ENCODE results near the gene TBL1Y. TPM values are rescaled to one million over a fixed set of nuclear protein-coding genes. Genes with fewer than 3 reads are reported as not detected.

TBL1Y gene
- polyA plus RNA-seq, 1 donor from 2014 or later: not detected

DNA sequence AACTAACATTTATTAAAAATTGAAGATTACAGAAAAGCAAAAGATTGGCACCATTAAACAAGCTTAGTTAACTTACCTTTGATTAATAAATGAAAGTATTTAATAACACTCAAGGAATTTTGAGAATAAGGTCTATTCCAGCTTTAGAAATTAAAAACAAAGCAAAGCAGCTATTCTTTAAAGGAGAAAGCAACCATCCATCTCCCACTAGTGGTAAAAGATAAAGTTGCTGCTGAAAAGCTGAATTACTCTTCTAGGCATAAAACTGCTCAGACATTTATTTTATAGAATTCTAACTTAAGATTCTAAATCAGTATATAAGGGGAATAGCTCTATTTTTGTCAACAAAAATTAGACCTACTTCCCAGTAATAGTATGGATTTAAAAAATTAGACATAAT lies 37.2 kb downstream of the TBL1Y start:
- Mint-ChIP-seq H3K27ac (no peak overlapping the region), H3K9me3 (no peaks in the 10 kb centered on the region), H3K4me1 (no peaks in the 10 kb centered on the region), H3K36me3 (no peaks in the 10 kb centered on the region), H3K27me3 (no peaks in the 10 kb centered on the region), H3K4me3 (no peak overlapping the region)

GRCh38 chrY:6948378-6948777 lies 37.9 kb downstream of the TBL1Y start:
- Mint-ChIP-seq H3K27ac (no peak overlapping the region), H3K27me3 (no peaks in the 10 kb centered on the region), H3K4me1 (no peaks in the 10 kb centered on the region), H3K36me3 (no peaks in the 10 kb centered on the region), H3K4me3 (no peak overlapping the region), H3K9me3 (no peaks in the 10 kb centered on the region)

GRCh38 chrY:6949947-6950346 lies 39.5 kb downstream of the TBL1Y start:
- no peaks in the 10 kb centered on the region for H3K9me3 Mint-ChIP-seq
- H3K27me3 Mint-ChIP-seq: no peaks in the 10 kb centered on the region
- no peaks in the 10 kb centered on the region for H3K4me1 Mint-ChIP-seq
- no peak overlapping the region for H3K4me3 Mint-ChIP-seq
- H3K27ac Mint-ChIP-seq: no peak overlapping the region
- H3K36me3 Mint-ChIP-seq: no peaks in the 10 kb centered on the region

DNA sequence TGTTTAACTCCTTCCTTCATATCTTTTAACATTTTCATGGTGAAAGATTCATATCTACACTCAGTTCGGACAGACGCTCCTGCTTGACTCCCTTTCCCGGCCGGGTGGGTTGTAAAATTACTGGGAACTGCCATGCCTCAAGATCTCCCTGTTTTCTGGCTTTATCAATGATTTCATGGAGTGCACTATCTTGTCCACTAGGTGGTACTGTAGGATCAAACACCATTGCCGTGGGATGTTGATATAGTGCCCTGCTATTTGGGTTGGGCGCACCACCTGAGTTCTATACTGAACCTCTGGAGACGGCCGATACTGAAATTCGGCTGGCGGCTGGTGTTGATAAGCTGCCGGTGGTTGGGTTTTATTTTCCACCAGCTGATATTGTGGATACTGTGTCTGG lies 54.2 kb downstream of the TBL1Y start:
- Mint-ChIP-seq H3K27me3 (no peaks in the 10 kb centered on the region), H3K4me1 (no peaks in the 10 kb centered on the region), H3K9me3 (no peaks in the 10 kb centered on the region), H3K27ac (no peak overlapping the region), H3K4me3 (no peak overlapping the region), H3K36me3 (no peaks in the 10 kb centered on the region)

GRCh38 chrY:6966521-6966920 lies 56.0 kb downstream of the TBL1Y start:
- H3K9me3 Mint-ChIP-seq: no peaks in the 10 kb centered on the region
- H3K4me1 Mint-ChIP-seq: no peaks in the 10 kb centered on the region
- no peak overlapping the region for H3K27ac Mint-ChIP-seq
- H3K27me3 Mint-ChIP-seq: no peaks in the 10 kb centered on the region
- H3K36me3 Mint-ChIP-seq: no peaks in the 10 kb centered on the region
- no peak overlapping the region for H3K4me3 Mint-ChIP-seq

DNA sequence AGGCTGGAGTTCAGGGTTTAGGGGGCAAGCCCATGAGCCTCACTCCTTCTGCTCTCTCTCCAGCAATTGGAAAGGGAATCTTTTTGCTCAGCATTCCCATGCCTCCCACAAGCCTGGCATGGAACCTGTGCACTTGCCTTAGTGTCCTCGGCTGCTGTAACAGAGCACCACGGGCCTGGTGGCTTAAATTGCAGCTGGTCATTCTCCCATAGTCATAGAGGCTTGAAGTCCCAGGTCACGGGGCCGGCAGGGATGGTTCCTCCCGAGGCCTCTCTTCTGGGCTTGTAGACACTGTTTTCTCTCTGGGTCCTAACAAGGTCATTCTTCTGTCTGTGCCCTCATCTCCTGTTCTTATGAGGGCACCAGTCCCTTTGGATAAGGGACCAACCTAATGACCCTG lies 57.2 kb downstream of the TBL1Y start:
- H3K4me3 Mint-ChIP-seq: no peak overlapping the region
- no peaks in the 10 kb centered on the region for H3K36me3 Mint-ChIP-seq
- no peaks in the 10 kb centered on the region for H3K9me3 Mint-ChIP-seq
- H3K4me1 Mint-ChIP-seq: no peaks in the 10 kb centered on the region
- H3K27me3 Mint-ChIP-seq: no peaks in the 10 kb centered on the region
- H3K27ac Mint-ChIP-seq: no peak overlapping the region

DNA sequence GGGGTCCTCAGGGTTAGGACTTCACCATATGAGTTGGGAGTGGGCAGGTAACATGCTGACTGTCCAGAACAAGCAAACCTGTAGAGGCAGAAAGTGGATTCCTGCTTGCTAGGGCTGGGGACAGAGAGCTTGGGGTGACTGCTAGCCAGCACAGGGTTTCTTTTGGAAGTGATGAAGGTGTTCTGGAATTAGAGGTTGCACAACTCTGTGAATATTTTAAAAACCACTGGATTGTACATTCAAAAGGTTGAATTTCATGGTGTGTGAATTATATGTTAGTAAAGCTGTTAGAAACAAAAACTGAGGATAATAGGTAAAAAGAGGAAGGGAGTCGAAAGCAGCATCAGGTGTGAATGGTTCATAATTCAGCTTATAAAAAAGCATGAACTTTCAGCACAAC lies 57.7 kb downstream of the TBL1Y start:
- H3K27ac Mint-ChIP-seq: no peak overlapping the region
- H3K27me3 Mint-ChIP-seq: no peaks in the 10 kb centered on the region
- H3K4me3 Mint-ChIP-seq: no peak overlapping the region
- H3K4me1 Mint-ChIP-seq: no peaks in the 10 kb centered on the region
- H3K36me3 Mint-ChIP-seq: no peaks in the 10 kb centered on the region
- H3K9me3 Mint-ChIP-seq: no peaks in the 10 kb centered on the region

GRCh38 chrY:6972271-6972887 lies 61.9 kb downstream of the TBL1Y start:
- Mint-ChIP-seq H3K4me3 (no peak overlapping the region), H3K9me3 (no peaks in the 10 kb centered on the region), H3K36me3 (no peaks in the 10 kb centered on the region), H3K27ac (no peak overlapping the region), H3K27me3 (no peaks in the 10 kb centered on the region), H3K4me1 (no peaks in the 10 kb centered on the region)

GRCh38 chrY:6974971-6975370 lies 64.5 kb downstream of the TBL1Y start:
- no peaks in the 10 kb centered on the region for H3K36me3 Mint-ChIP-seq
- H3K4me1 Mint-ChIP-seq: no peaks in the 10 kb centered on the region
- H3K9me3 Mint-ChIP-seq: no peaks in the 10 kb centered on the region

DNA sequence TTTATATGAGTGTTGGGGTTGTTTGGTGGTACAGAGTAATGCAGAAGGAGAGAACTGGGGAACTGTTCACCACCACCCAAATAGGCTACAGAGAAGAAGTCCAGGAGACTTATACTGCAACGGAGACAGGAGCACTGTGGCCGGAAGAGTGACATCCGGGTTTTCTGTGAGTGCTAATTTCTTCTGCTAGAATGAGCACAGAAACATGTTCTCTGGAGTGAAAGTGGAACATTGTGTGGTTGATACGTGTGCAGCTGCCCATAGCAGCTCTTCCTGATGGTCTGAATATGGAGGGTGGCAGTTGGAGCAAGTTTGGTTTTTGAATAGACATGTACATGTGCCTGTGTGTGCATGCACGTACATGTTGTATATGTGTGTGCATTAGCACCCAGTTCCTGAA lies 67.3 kb downstream of the TBL1Y start:
- H3K4me3 Mint-ChIP-seq: no peak overlapping the region
- H3K27me3 Mint-ChIP-seq: no peaks in the 10 kb centered on the region
- H3K27ac Mint-ChIP-seq: no peak overlapping the region
- no peaks in the 10 kb centered on the region for H3K9me3 Mint-ChIP-seq
- no peaks in the 10 kb centered on the region for H3K4me1 Mint-ChIP-seq
- no peaks in the 10 kb centered on the region for H3K36me3 Mint-ChIP-seq

More at GRCh38 chrY:6974971-6975370, 64.5 kb downstream of the TBL1Y start:
- no peak overlapping the region for H3K27ac Mint-ChIP-seq
- no peaks in the 10 kb centered on the region for H3K27me3 Mint-ChIP-seq
- H3K4me3 Mint-ChIP-seq: no peak overlapping the region

- no peaks in the 10 kb centered on the region for H3K9me3 Mint-ChIP-seq
- no peaks in the 10 kb centered on the region for H3K4me1 Mint-ChIP-seq
- no peak overlapping the region for H3K4me3 Mint-ChIP-seq
- no peaks in the 10 kb centered on the region for H3K27me3 Mint-ChIP-seq
- no peaks in the 10 kb centered on the region for H3K36me3 Mint-ChIP-seq
- H3K27ac Mint-ChIP-seq: no peak overlapping the region
Measured at GRCh38 chrY:6983221-6983620, 72.7 kb downstream of the TBL1Y start.

GRCh38 chrY:6987811-6988210 lies 77.3 kb downstream of the TBL1Y start:
- H3K4me1 Mint-ChIP-seq: no peaks in the 10 kb centered on the region
- H3K36me3 Mint-ChIP-seq: no peaks in the 10 kb centered on the region
- no peaks in the 10 kb centered on the region for H3K9me3 Mint-ChIP-seq
- no peaks in the 10 kb centered on the region for H3K27me3 Mint-ChIP-seq
- no peak overlapping the region for H3K4me3 Mint-ChIP-seq
- no peak overlapping the region for H3K27ac Mint-ChIP-seq

DNA sequence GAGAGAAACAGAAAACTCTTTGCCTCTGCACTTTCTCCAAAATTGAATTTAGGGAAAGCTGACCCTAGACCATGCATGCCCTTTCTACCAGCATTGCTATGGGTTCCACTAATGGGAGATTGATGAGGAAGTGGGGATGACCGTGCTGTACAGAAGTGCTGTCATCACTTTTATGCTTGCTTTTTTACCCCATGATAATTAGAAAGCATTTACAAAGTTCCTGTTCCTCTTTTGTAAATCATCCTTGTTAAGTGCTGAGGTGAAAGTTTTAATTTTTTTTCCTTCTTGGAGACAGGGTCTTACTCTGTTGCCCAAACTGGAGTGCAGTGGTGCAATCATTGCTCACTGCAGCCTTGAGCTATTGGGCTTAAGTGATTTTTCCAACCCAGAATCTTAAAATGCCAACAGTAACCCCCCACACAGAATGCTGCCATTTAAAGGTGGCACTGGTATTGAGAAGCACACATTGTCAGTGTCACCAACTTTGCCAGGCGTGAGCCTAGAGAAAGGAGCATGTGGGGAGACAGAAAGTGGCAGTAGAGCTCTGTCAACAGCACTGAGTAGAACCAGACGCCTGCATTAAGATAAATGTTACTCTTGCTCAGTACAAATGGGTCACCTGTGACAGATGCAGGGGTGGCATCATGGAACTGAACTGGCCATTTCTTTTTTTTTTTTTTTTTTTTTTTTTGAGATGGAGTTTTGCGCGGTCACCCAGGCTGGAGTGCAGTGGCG lies 79.6 kb downstream of the TBL1Y start:
- Mint-ChIP-seq H3K4me3 (no peak overlapping the region), H3K27ac (no peak overlapping the region), H3K36me3 (no peaks in the 10 kb centered on the region), H3K9me3 (no peaks in the 10 kb centered on the region), H3K27me3 (no peaks in the 10 kb centered on the region), H3K4me1 (no peaks in the 10 kb centered on the region)

- H3K27me3 Mint-ChIP-seq: no peaks in the 10 kb centered on the region
- H3K36me3 Mint-ChIP-seq: no peaks in the 10 kb centered on the region
Measured at GRCh38 chrY:6992041-6992440, 81.5 kb downstream of the TBL1Y start.

DNA sequence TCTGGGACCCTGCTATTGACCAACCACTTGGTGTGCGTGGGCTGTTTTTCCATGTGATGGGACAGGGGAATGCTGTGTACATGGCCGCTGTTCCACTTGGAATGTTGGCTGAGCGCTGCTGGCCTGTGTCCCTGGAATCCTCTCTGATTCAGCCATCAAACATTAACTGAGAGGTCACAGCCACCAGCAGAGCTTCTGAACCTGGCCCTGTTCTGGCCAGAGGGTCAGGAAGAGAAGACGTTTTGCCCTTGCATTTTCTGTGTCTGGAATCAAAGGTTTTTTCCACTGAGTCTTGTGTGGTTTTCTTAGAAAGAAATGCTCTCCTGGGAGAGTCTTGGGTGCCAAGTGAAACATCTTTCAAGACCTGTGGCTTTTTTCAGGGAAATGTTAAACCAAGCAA lies 85.5 kb downstream of the TBL1Y start:
- Mint-ChIP-seq H3K36me3 (no peaks in the 10 kb centered on the region), H3K27ac (no peak overlapping the region), H3K9me3 (no peaks in the 10 kb centered on the region), H3K4me3 (no peak overlapping the region), H3K4me1 (no peaks in the 10 kb centered on the region), H3K27me3 (no peaks in the 10 kb centered on the region)

More at GRCh38 chrY:6992041-6992440, 81.5 kb downstream of the TBL1Y start:
- Mint-ChIP-seq H3K4me3 (no peak overlapping the region), H3K27ac (no peak overlapping the region), H3K9me3 (no peaks in the 10 kb centered on the region), H3K4me1 (no peaks in the 10 kb centered on the region)

DNA sequence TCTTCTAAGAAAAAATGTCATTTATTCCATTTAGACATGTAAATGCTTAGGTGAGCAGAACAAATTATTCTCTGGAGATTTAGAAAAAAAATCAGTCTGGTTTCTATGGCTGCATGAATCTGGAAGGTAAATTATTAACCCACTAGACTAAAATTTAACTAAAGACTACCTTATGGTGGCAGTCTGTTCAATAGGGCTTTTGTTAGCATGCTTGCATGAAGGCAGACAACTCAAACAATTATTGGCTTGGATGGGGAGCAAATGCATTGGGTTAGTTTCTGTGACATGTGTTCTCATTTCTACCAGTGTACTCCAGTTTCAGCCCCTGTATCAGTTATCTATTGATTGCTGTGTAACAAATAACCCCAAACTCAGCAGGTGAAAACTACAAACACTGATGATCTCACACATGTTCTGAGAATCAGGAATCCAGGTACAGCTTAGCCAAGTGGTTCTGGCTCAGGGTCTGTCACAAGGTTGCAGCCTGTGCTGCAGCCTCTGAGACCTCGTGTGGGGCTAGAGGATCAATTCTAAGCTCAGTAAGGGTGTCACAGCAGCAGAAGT lies 87.1 kb downstream of the TBL1Y start:
- H3K36me3 Mint-ChIP-seq: no peaks in the 10 kb centered on the region
- H3K27me3 Mint-ChIP-seq: no peaks in the 10 kb centered on the region
- no peaks in the 10 kb centered on the region for H3K9me3 Mint-ChIP-seq
- H3K4me3 Mint-ChIP-seq: no peak overlapping the region
- no peaks in the 10 kb centered on the region for H3K4me1 Mint-ChIP-seq
- no peak overlapping the region for H3K27ac Mint-ChIP-seq
